Left cardiac atrium (tissue), 4 donors: Measurements from ENCODE around the gene CTNND2. TPM values are rescaled to one million over a fixed set of nuclear protein-coding genes. Genes with fewer than 3 reads are reported as not detected.

Experiments used
- ATAC-seq, 2 donors: fragments of 200-7000 bp; cut with Tn5 transposase; one replicate each; pipeline ENCODE4 v1.9.1; 2020; ENCODE audit warnings: mild to moderate bottlenecking in 2 of 2, moderate library complexity in 2 of 2
- DNase-seq: peaks from one replicate; pipeline ENCODE4 v3.0.0-alpha.2; 2020
- intact Hi-C, 2 donors: fragments of 100-400 bp; cut with DNase I; formaldehyde crosslinking; loops; one replicate each; pipeline versions ENCODE4 v1.14.1 to v1.15.1; 2022 to 2023
- total RNA-seq, 2 donors: library from RNA; stranded (reverse); fragmentation: NEBNext Ultra II Directional; extraction: Animal tissue kit (Norgen Biotek cat#: 25700); gene quantifications; one replicate each; pipeline ENCODE4 v1.2.1, GENCODE V29; 2021
- donor health status: DM: no; HTN: yes; CAD: no.
- donor health status: DM: no; HTN: yes; CAD: no; lungs with severe emphysema.
- donor health status: DM: yes; HTN: yes; CAD: no.
- donor health status: Dilated cardiomyopathy.

CTNND2 gene
- total RNA-seq, 2 donors from 2014 or later, result 4.8 to 11.6 TPM

- DNase-seq (no peak), ATAC-seq (no peak)
- intact Hi-C loops, result no loop called here
Observed at GRCh38 chr5:11191673-11192072, 712.6 kb downstream of the CTNND2 start.

- DNase-seq, result no peak
- intact Hi-C loops, result loop anchor here (10.0 kb wide), 2 partner anchors 318 to 328 kb away; no protein-coding TSS in a partner anchor
- peak in 1 of 2 donors; percentile 58 for ATAC-seq
Observed at GRCh38 chr5:11182441-11183080, 721.7 kb downstream of the CTNND2 start.

GRCh38 chr5:11181940-11182339, 722.3 kb downstream of the CTNND2 start:
- intact Hi-C loops, result loop anchor here (10.0 kb wide), 2 partner anchors 317 to 327 kb away; no protein-coding TSS in a partner anchor
- DNase-seq (no peak), ATAC-seq (no peak)

GRCh38 chr5:11180890-11181289, 723.4 kb downstream of the CTNND2 start:
- ATAC-seq (no peak), DNase-seq (no peak)
- intact Hi-C loops, result loop anchor here (10.0 kb wide), 2 partner anchors 316 to 326 kb away; no protein-coding TSS in a partner anchor

GRCh38 chr5:11177999-11178711, 726.1 kb downstream of the CTNND2 start:
- ATAC-seq, result no peak
- intact Hi-C loops, result no loop called here
- DNase-seq, result no peak

GRCh38 chr5:11174591-11174990, 729.7 kb downstream of the CTNND2 start:
- ATAC-seq (no peak), DNase-seq (no peak)
- intact Hi-C loops, result no loop called here

GRCh38 chr5:11172484-11172883, 731.8 kb downstream of the CTNND2 start:
- ATAC-seq (no peak), DNase-seq (no peak)
- intact Hi-C loops, result no loop called here

- no peak for ATAC-seq
- intact Hi-C loops, result no loop called here
Observed at GRCh38 chr5:11171236-11171635, 733.0 kb downstream of the CTNND2 start.

GRCh38 chr5:11166923-11167322, 737.3 kb downstream of the CTNND2 start:
- ATAC-seq (no peak), DNase-seq (no peak)
- intact Hi-C loops, result no loop called here

More at GRCh38 chr5:11171236-11171635, 733.0 kb downstream of the CTNND2 start:
- DNase-seq, result no peak

- DNase-seq, result no peak
- intact Hi-C loops, result no loop called here
- no peak for ATAC-seq
Observed at GRCh38 chr5:11164531-11165294, 739.5 kb downstream of the CTNND2 start.

- DNase-seq (no peak), ATAC-seq (peak in 1 of 2 donors; percentile 38)
- intact Hi-C loops, result loop anchor here in 1 of 2 donors (10.0 kb wide), 1 partner anchor 172 kb away; no protein-coding TSS in a partner anchor
Observed at GRCh38 chr5:11157132-11157531, 747.1 kb downstream of the CTNND2 start.

- peak in 1 of 2 donors; percentile 68 for ATAC-seq
- intact Hi-C loops, result loop anchor here in 1 of 2 donors (10.0 kb wide), 1 partner anchor 169 kb away; no protein-coding TSS in a partner anchor
- DNase-seq, result no peak
Observed at GRCh38 chr5:11153670-11154382, 750.4 kb downstream of the CTNND2 start.

GRCh38 chr5:11152368-11152767, 751.9 kb downstream of the CTNND2 start:
- ATAC-seq (no peak), DNase-seq (no peak)
- intact Hi-C loops, result loop anchor here in 1 of 2 donors (10.0 kb wide), 1 partner anchor 168 kb away; no protein-coding TSS in a partner anchor

GRCh38 chr5:11150976-11151375, 753.3 kb downstream of the CTNND2 start:
- no peak for DNase-seq
- no peak for ATAC-seq
- intact Hi-C loops, result loop anchor here in 1 of 2 donors (10.0 kb wide), 1 partner anchor 166 kb away; no protein-coding TSS in a partner anchor

GRCh38 chr5:11148810-11149539, 755.3 kb downstream of the CTNND2 start:
- DNase-seq, result no peak
- ATAC-seq, result no peak
- intact Hi-C loops, result no loop called here

- intact Hi-C loops, result no loop called here
- DNase-seq (no peak), ATAC-seq (no peak)
Observed at GRCh38 chr5:11146171-11146570, 758.1 kb downstream of the CTNND2 start.

- intact Hi-C loops, result no loop called here
- ATAC-seq (no peak), DNase-seq (no peak)
Observed at GRCh38 chr5:11143456-11144267, 760.6 kb downstream of the CTNND2 start.
